ENCODE measurements around the gene RPTOR.
"Not testable (repeated sequence)": the region's sequence is repeated elsewhere in the genome, so short reads cannot be mapped to it uniquely, and the experiment has no call there.

RPTOR gene

GRCh38 chr17:80789356-80789902, 244.8 kb downstream of the RPTOR start:
- DNase-seq: no peak

DNA sequence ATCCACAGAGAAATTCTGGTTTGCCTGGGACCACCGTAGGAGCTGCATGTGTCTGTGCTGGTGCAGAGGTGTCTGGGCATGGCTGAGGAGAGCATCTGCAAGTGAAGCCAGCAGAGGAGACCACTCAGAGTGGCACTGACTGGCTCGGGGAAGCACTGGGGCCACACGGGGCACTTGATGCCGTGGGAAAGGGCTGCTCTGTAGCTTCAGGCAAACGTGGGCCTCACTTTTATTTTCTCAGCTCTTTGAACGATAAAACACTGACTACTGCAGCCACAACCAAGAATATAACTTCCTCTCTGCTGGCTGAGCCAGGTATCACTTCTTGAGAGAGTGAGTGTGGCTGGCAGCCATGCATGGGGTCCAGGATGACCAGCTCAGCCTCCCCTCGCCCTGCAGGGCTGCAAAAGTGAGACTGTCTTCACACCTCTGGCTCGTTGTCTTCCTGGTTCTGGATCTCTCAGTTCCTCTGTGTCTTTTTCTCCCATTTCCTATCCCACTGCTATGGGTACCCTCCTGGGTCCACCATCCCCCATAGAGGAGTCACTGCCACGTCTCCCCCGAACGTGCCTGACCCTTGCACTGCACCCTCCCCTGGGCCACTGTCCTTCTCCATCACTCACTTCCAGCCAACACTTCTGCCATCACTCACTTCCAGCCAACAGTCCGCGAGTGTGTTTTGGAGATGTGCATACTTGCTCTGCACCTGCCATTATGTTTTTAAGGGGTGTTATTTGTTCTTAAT, 245.6 kb downstream of the RPTOR start:
- no peak for DNase-seq

DNA sequence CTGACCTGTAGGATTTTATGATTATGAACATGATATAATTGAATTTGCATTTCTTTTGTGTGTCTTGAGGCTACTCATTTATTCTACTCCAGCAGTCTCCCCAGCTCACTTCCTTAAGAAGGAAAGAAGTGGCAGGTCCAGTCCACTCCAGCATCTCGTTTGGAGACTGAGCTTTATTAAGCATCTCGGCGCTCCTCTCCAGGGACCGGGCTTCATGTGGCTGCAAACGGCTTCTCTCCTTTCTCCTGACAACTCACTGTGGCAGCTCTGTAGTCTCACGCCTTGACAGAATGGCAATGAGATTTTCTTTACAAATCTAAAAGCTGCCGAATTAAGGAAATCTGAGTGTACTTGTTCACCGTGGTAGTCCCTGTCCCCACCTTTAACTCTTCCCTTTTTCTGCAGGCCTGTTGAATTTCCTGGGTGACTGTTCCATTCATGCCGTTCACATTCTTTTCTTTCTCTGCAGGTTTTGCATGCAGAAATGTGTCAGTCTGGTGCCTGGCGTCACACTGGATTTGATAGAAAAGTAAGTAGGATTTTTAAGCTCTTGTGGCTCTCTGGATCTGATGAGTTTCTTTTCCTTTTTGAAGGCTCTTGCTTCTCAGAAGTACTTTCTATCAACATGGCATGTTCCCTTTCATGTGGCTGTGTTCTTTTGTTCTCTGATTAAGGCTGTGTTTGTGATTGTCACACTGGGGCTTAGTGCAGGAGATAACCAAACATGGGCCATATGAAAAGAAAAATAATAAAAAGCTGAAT, 246.5 kb downstream of the RPTOR start:
- no peak for DNase-seq

GRCh38 chr17:80791758-80792284, 247.2 kb downstream of the RPTOR start:
- DNase-seq: no peak

DNA sequence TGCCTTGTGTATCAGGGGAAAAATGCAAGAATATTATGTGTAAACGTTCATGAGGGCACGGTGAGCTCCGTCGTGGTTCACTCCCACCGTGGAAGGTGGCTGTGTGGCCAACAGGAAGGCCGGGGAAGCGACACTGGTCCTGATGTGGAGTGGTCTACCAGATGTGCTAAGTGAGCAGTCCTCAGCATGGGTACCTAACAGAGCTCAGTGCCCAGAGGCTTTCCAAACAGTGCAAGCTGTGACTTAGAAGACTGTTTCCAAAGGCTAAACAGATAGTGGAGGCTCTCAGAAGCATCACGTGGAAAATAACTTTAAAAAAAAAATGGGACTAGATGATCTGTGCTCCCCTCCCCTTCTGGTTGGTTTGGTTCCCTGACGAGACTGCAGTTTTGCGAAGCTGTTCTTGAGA, 247.7 kb downstream of the RPTOR start:
- no peak for DNase-seq

DNA sequence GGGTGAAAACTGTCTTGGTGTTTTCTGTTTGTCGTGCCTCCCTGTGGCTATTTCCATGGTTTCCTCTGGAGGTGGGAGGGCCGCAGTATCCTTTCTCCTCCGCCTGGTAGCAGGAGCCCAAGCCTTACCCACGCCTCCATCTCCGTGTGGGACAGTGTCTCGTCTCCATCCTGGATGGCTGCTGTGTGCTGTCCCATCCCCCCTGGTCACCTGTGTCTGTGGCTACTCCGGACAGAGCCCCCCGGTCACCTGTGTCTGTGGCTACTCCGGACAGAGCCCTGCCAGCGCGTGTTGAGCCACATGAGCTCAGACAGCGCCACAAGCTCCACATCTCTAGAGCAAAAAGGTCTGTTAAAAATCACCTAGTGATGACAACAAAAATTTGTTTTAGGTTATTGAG, 248.8 kb downstream of the RPTOR start:
- DNase-seq: no peak

GRCh38 chr17:80793851-80794267, 249.2 kb downstream of the RPTOR start:
- no peak for DNase-seq

DNA sequence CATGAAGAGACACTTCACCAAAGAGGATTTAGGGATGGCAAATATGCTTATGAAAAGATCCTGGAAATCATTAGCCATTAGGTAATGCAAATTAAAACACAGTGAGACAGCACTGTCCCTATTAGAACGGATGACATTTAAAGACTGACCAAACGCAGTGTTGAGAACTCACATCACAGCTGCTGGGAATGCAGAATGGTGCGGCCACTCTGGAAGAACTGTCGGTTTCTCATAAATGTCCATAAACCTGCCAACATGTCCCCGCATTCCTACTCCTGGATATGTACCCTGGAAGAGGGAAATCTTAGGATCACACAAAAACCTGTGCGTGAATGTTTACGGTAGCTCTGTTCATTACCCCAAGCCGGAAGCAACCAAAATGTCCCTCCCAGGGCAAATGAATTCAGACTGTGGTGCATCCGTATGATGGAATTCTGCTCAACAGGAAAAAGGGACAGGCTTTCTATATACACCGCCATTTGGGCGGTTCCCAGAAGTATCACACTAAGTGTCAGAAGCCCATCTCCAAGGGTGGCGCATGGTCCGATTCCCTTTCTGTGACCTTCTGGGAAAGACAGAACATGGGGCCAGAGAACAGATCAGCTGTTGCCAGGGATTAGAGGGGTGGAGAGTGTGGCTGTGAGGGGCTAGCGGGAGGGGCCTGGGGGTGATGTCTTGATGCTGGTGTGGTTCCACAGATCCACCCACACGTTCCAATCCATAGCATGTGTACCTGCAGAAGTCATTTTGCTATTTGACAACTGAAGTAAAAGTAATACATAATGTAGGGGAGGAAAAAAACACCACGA, 249.8 kb downstream of the RPTOR start:
- no peak for DNase-seq

- no peak for DNase-seq
Measured at GRCh38 chr17:80795090-80795580, 250.5 kb downstream of the RPTOR start.

GRCh38 chr17:80795754-80796153, 251.1 kb downstream of the RPTOR start:
- peak; percentile 70 for DNase-seq

GRCh38 chr17:80796430-80796861, 251.8 kb downstream of the RPTOR start:
- no peak for DNase-seq

GRCh38 chr17:80797222-80797621, 252.6 kb downstream of the RPTOR start:
- DNase-seq: not testable (repeated sequence)

DNA sequence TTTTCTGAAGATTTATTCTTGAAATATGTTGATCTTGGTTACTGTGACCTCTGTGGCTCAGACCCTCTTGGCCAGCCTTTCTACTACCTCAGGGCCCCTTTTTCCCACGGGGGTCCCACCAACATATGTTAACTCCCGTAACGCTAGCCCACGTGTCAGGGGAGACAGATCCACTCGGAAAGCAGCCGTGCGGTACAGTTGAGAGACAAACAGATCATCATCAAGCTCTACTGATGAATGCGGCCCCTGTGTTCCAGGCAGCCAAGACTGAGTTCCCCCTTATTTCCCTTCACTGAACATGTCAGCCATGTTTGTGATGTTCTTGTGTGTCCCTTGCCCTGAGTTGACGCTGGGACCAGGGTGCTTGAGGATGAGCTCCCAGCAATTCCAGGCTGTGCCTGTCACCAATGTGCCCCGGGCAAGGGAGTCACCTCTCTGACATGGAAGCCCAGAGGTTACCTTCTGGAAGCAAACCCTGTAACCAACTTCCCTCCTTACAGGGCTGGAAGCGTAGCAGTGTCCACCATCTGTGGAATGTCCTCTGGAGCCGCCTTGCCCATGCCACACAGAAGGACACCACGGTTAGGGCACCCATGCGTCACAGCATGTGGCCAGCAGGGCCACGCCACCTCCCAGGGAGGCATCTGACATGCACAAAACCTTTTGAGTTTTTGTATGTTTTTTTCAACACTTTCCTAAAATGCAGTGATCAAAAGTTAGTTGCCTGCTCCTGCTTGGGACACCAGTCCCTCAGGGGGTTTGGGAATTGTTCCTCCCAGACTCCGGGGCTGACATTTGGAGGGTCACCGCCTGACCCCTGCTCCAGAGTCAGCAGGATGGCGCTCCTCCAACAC, 253.3 kb downstream of the RPTOR start:
- no peak for DNase-seq

DNA sequence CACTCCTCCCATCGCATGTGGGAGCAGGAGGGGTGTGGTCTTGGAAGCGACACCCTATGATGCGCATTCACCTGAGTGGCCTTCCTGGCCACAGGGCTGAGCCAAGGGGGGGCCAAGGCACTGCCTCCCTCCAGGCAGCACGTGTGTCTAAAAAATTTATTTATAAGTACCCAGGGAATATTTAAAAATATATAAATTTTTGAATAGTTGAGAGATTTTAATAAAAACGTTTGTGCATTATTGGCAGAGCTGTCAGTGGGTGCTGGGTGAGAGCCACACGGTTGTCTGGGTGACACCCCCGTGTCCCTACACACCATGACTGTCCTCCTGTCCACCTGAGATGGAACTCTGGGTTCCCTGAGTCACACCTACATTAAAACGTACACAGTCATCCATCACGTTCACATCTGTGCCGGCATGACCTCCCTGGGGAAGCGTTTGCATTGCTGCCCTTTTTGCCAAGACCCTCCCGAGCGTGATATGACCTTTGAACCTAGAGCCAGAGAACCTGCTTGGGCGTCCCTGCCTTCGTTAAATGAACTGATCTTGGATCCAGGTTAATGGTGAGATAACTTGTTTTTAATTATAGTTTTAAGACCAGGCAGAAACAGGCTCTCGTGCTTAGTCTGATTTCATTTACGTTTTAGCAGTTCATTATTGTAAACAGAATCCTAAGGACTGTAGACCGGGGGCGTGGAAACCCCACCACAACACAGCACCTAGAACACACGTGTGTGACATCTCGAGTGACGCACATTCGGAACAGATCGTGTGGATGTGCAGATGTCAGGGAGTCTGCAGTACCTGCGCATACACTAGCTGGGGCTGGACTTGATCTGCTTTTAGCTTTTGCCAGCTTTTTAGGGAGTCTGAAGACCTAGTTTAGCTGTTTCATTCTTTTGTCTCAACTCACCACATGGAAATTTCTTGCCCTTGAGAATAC, 254.2 kb downstream of the RPTOR start:
- no peak for DNase-seq

DNA sequence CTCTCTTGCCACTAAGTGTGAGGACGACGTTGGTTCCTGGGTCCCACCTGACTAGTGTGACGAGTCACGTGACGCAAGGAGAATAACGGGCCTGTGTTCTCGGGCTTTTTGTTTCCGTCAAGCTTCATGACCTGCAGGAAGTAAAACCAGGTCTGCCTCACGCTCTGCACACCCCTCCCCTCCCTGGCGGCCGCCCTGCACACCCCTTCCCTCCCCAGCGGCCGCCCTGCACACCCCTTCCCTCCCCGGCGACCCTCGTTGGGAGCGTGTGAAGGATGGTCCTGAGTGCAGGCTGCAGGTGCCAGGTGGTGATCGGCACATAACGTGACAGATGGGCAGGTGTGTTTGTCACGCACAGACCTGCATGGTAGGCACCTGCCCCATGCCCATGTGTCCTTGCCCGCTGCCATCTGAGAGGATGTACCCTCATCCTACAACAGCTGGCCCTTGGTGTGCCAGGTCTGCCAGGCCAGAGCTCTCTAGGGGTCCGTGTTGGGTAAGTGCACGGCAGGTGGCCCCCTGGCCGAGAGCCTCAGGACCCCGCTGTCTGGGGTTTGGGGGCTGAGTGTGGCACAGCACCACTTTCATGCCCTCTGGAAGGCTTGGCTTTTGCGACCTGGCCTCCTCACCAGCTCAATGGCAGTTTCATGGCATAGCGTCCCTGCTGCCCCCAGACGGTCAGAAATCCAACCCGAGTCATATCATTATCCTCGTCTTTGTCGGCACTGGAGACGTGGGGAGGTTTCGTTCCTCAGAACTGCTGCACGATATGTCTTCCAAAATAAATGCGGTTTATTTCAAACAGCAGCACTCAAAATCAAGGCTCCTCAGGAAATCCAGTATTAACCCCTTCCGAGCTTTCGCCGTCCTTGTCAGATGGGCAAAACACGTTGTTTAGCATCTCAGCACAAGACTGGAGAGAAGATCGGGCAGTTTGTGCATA, 255.2 kb downstream of the RPTOR start:
- DNase-seq: no peak

GRCh38 chr17:80800481-80801391, 256.1 kb downstream of the RPTOR start:
- peak; percentile 26 for DNase-seq

GRCh38 chr17:80802626-80803450, 258.2 kb downstream of the RPTOR start:
- no peak for DNase-seq
